B cell (primary cell): ENCODE measurements around the gene VARS1. TPM values are rescaled to one million over a fixed set of nuclear protein-coding genes. Genes with fewer than 3 reads are reported as not detected.

Experiments
- ATAC-seq: fragments of 200-7000 bp; cut with Tn5 transposase; one replicate; pipeline ENCODE4 v1.10.0; 2021; ENCODE audit warnings: low read depth, mild to moderate bottlenecking, moderate number of reproducible peaks, moderate library complexity
- CTCF ChIA-PET: fragments of 350-600 bp; sonication (Branson Sonifier 250); formaldehyde crosslinking; loops from one replicate; lab custom pipeline; 2021; ENCODE audit warnings: antibody characterized with exemption, inconsistent platforms; lab: Charles Lee
- POLR2A ChIA-PET: fragments of 350-600 bp; sonication (Branson Sonifier 250); formaldehyde crosslinking; loops from one replicate; lab custom pipeline; 2021; ENCODE audit warnings: antibody characterized with exemption; lab: Charles Lee
- DNase-seq: peaks from one replicate; pipeline ENCODE4 v3.0.0; 2013
- H2AFZ ChIP-seq: 2 replicates; pipeline ENCODE4 v1.6.1; 2012; ENCODE audit warnings: mild to moderate bottlenecking, low read depth, low read length; ENCODE audit not compliant: insufficient read depth, poor library complexity, severe bottlenecking
- H3K27ac ChIP-seq, 2 donors: 1 replicate in 1 of 2; 2 replicates in 1 of 2; pipeline ENCODE4 v1.5.1; 2012 to 2013; ENCODE audit warnings: low read length in 2 of 2, mild to moderate bottlenecking in 2 of 2, moderate library complexity in 1 of 2
- H3K27me3 ChIP-seq, 4 experiments: fragments of 200-600 bp in 1 of 4; sonication (generic) in 1 of 4; replicated peaks in 1 of 4; 1 replicate in 2 of 4; 2 replicates in 2 of 4; pipeline versions ENCODE4 v1.6.1 to v1.7.0; 2013 to 2016; ENCODE audit warnings: low read length in 3 of 4, mild to moderate bottlenecking in 2 of 4, mixed read lengths in 1 of 4, moderate library complexity in 1 of 4; ENCODE audit not compliant: insufficient read depth in 4 of 4, control insufficient read depth in 3 of 4; ENCODE audit errors: control extremely low read depth in 1 of 4
- H3K36me3 ChIP-seq, 2 experiments: replicated peaks in 1 of 2; 1 replicate in 1 of 2; 2 replicates in 1 of 2; pipeline versions ENCODE4 v1.6.1 to v1.7.1; 2013; ENCODE audit warnings: low read length in 1 of 2; ENCODE audit not compliant: insufficient read depth in 2 of 2, control insufficient read depth in 1 of 2; ENCODE audit errors: control extremely low read depth in 1 of 2, extremely low read depth in 1 of 2
- H3K4me1 ChIP-seq, 2 donors: fragments of 200-600 bp in 1 of 2; sonication (generic) in 1 of 2; 1 replicate in 1 of 2; 2 replicates in 1 of 2; pipeline versions ENCODE4 v1.5.1 to v1.6.1; 2013 to 2017; ENCODE audit warnings: low read length in 2 of 2; ENCODE audit not compliant: control insufficient read depth in 2 of 2, insufficient read depth in 2 of 2
- H3K4me2 ChIP-seq: replicated peaks from 2 replicates; pipeline ENCODE3; 2012; ENCODE audit warnings: mild to moderate bottlenecking, low read depth, low read length; ENCODE audit not compliant: poor library complexity, severe bottlenecking
- H3K4me3 ChIP-seq, 5 experiments: fragments of 200-600 bp in 1 of 5; sonication (generic) in 1 of 5; 1 replicate in 3 of 5; 2 replicates in 2 of 5; pipeline versions ENCODE4 v1.5.1 to v1.7.0; 2011 to 2016; ENCODE audit warnings: low read length in 4 of 5, mild to moderate bottlenecking in 4 of 5, low read depth in 2 of 5, control low read depth in 1 of 5, moderate library complexity in 1 of 5; ENCODE audit not compliant: insufficient read depth in 1 of 5; ENCODE audit errors: control extremely low read depth in 1 of 5, extremely low read depth in 1 of 5
- H3K79me2 ChIP-seq: fragments of 200-600 bp; sonication (generic); one replicate; pipeline ENCODE4 v1.6.0; 2016; ENCODE audit warnings: low read length; ENCODE audit not compliant: control insufficient read depth, insufficient read depth
- H3K9ac ChIP-seq: fragments of 200-600 bp; sonication (generic); 2 replicates; pipeline ENCODE4 v1.6.1; 2017; ENCODE audit warnings: mild to moderate bottlenecking, low read length, moderate library complexity
- H3K9me3 ChIP-seq, 3 donors: one replicate each; pipeline versions ENCODE4 v1.6.1 to v1.7.1; 2013; ENCODE audit warnings: low read length in 2 of 3; ENCODE audit not compliant: control insufficient read depth in 2 of 3, insufficient read depth in 1 of 3; ENCODE audit errors: control extremely low read depth in 1 of 3
- H4K20me1 ChIP-seq: 2 replicates; pipeline ENCODE4 v1.6.0; 2012; ENCODE audit warnings: mild to moderate bottlenecking, low read length; ENCODE audit not compliant: insufficient read depth, control insufficient read depth, poor library complexity, severe bottlenecking
- H3K27ac Mint-ChIP-seq: one replicate; pipeline ENCODE4 v1.8.0; 2021; ENCODE audit warnings: mixed read lengths
- H3K27me3 Mint-ChIP-seq: one replicate; pipeline ENCODE4 v1.8.0; 2021; ENCODE audit warnings: mixed read lengths
- H3K4me1 Mint-ChIP-seq: one replicate; pipeline ENCODE4 v1.8.0; 2021; ENCODE audit warnings: mixed read lengths
- H3K4me3 Mint-ChIP-seq: one replicate; pipeline ENCODE4 v1.8.0; 2021; ENCODE audit warnings: mixed read lengths
- H3K9me3 Mint-ChIP-seq: one replicate; pipeline ENCODE4 v1.8.0; 2022; ENCODE audit warnings: mixed read lengths; ENCODE audit not compliant: insufficient read depth
- CTCF ChIP-seq: fragments of 200-600 bp; IDR thresholded peaks from one replicate; pipeline ENCODE4 v1.8.0; 2022; ENCODE audit warnings: antibody characterized with exemption, mild to moderate bottlenecking
- EZH2 ChIP-seq: IDR thresholded peaks from 2 replicates; pipeline ENCODE4 v1.6.1; 2012; ENCODE audit warnings: borderline replicate concordance, low read depth, mild to moderate bottlenecking, moderate library complexity, low read length; ENCODE audit not compliant: insufficient read depth, poor library complexity, severe bottlenecking
- WGBS: methylation state at CpG from one replicate; pipeline ENCODE4 v1.1.5; 2013; ENCODE audit warnings: missing lambda C conversion rate; ENCODE audit not compliant: insufficient coverage; 5-methylcytosine and 5-hydroxymethylcytosine counted together
- intact Hi-C: fragments of 100-400 bp; cut with micrococcal nuclease; formaldehyde crosslinking; loops from one replicate; pipeline ENCODE4 v1.10.0; 2022
- polyA plus RNA-seq: library from polyadenylated mRNA; depleted of rRNA; stranded (reverse); fragments of >200 nt; gene quantifications from 2 replicates; pipeline ENCODE4 v1.2.3, GENCODE V29; 2012
- total RNA-seq, 2 donors: library from RNA; stranded (reverse); fragments of 120-200 nt in 1 of 2; gene quantifications; 1 replicate in 1 of 2; 2 replicates in 1 of 2; pipeline versions ENCODE4 v1.2.3 to v1.2.4, GENCODE V29; 2013 to 2022

Gene VARS1
- total and polyA plus RNA-seq, 2 donors (not counting 1 experiment from before 2014, with no cell fraction given): 52.3 to 66.8 TPM

- peak overlapping the region; percentile 64 for H3K4me3 Mint-ChIP-seq
- H3K9me3 ChIP-seq: no peaks in the 10 kb centered on the region
- peak overlapping the region; percentile 66 to 67 for H3K27ac ChIP-seq
- peak overlapping the region; percentile 65 for H2AFZ ChIP-seq
- H3K9me3 Mint-ChIP-seq: no peaks in the 10 kb centered on the region
- peak overlapping the region; percentile 90 for H3K27ac Mint-ChIP-seq
- no peaks in the 10 kb centered on the region for H3K27me3 ChIP-seq
- WGBS: 31% methylated on average over 14 of the region's 14 CpGs
- peaks cover 0 to 36% of the 10 kb centered on the region in 2 experiments for H3K36me3 ChIP-seq
- H3K27me3 Mint-ChIP-seq: no peaks in the 10 kb centered on the region
- peaks cover 23% of the 10 kb centered on the region for H3K4me1 Mint-ChIP-seq
- no peaks in the 10 kb centered on the region for H3K79me2 ChIP-seq
- DNase-seq (no peak), ATAC-seq (no peak)
- peaks cover 15 to 30% of the 10 kb centered on the region in 2 donors for H3K4me1 ChIP-seq
- ChIA-PET POLR2A (interaction anchor here (0.6 kb wide), 1 partner anchor 38 kb away, joined by 5 read pairs; no protein-coding TSS in a partner anchor), CTCF (interaction anchor here (1.6 kb wide), 1 partner anchor 19 kb away, joined by 4 read pairs; the partner anchor contains the start of gene VARS1)
- H3K4me2 ChIP-seq: peak overlapping the region; percentile 72
- TF ChIP-seq EZH2 (no peak), CTCF (no peak)
- H3K9ac ChIP-seq: peak overlapping the region; percentile 43
- no peaks in the 10 kb centered on the region for H4K20me1 ChIP-seq
- peak overlapping the region in 2 of 5 experiments; percentile 5 to 21 for H3K4me3 ChIP-seq
- intact Hi-C loops: loop anchor here (2.0 kb wide), 2 partner anchors 18 to 38 kb away; partner anchors contain the start of gene VARS1
Observed at GRCh38 chr6:31776485-31776988, 19.0 kb downstream of the VARS1 start.
